Endothelial cell of umbilical vein (primary cell): ENCODE results near the gene COPB1. TPM values are rescaled to one million over a fixed set of nuclear protein-coding genes. Genes with fewer than 3 reads are reported as not detected.

Experiments
- BruUV-seq: library from RNA; stranded (reverse); fragments of 400-500 nt; replicated peaks from 2 replicates; lab custom pipeline; 2021; lab: Mats Ljungman, UMichigan
- CTCF ChIA-PET: fragments of 300-600, 350-600 bp; sonication (Branson Sonifier 250); formaldehyde crosslinking; loops from one replicate; lab custom pipeline; 2021; ENCODE audit warnings: antibody characterized with exemption, inconsistent platforms; lab: Charles Lee
- POLR2A ChIA-PET: fragments of 300-600, 350-600 bp; sonication (Branson Sonifier 250); formaldehyde crosslinking; loops from one replicate; lab custom pipeline; 2021; ENCODE audit warnings: antibody characterized with exemption, inconsistent platforms; lab: Charles Lee
- DNase-seq: peaks from one replicate; pipeline ENCODE4 v3.0.0-alpha.2; 2011; ENCODE audit warnings: low read depth, low spot score
- FAIRE-seq: peaks from 2 replicates; lab custom pipeline; 2011; peaks lifted over from hg19 to GRCh38; lab: Jason Lieb, UNC
- H2AFZ ChIP-seq: 2 replicates; pipeline ENCODE4 v1.6.0; 2012; ENCODE audit warnings: low read depth, low read length, control low read depth, inconsistent platforms
- H3K27ac ChIP-seq: 2 replicates; pipeline ENCODE4 v1.5.1; 2011; ENCODE audit warnings: low read depth, mild to moderate bottlenecking, control low read depth, low read length, moderate library complexity; ENCODE audit not compliant: insufficient read depth
- H3K27me3 ChIP-seq, 2 experiments: 2 replicates each; pipeline versions ENCODE4 v1.6.0 to v1.6.1; 2011; ENCODE audit warnings: low read length in 2 of 2, mixed read lengths in 1 of 2; ENCODE audit not compliant: control insufficient read depth in 2 of 2, insufficient read depth in 2 of 2
- H3K36me3 ChIP-seq, 2 experiments: 2 replicates in 1 of 2; 3 replicates in 1 of 2; pipeline ENCODE4 v1.5.1; 2011; ENCODE audit warnings: low read length in 2 of 2, mild to moderate bottlenecking in 1 of 2, moderate library complexity in 1 of 2; ENCODE audit not compliant: control insufficient read depth in 2 of 2, insufficient read depth in 2 of 2; ENCODE audit errors: extremely low read depth in 1 of 2
- H3K4me1 ChIP-seq: 3 replicates; pipeline ENCODE4 v1.5.1; 2011; ENCODE audit warnings: mild to moderate bottlenecking, low read length; ENCODE audit not compliant: control insufficient read depth, insufficient read depth; ENCODE audit errors: extremely low read depth
- H3K4me2 ChIP-seq: 2 replicates; pipeline ENCODE4 v1.6.1; 2011; ENCODE audit warnings: low read length, control low read depth, mixed read lengths; ENCODE audit not compliant: insufficient read depth
- H3K4me3 ChIP-seq, 3 experiments: fragments of 200-600 bp in 1 of 3; sonication (generic), shearing (Covaris generic) in 1 of 3; replicated peaks in 1 of 3; 2 replicates each; pipeline ENCODE4 v1.5.1; 2011 to 2016; ENCODE audit warnings: control low read depth in 3 of 3, low read length in 3 of 3, mild to moderate bottlenecking in 2 of 3, inconsistent platforms in 1 of 3, low read depth in 1 of 3, moderate library complexity in 1 of 3; ENCODE audit not compliant: insufficient read depth in 1 of 3
- H3K79me2 ChIP-seq: 2 replicates; pipeline ENCODE4 v1.6.0; 2012; ENCODE audit warnings: low read length, inconsistent platforms; ENCODE audit not compliant: control insufficient read depth, insufficient read depth
- H3K9ac ChIP-seq: replicated peaks from 2 replicates; pipeline ENCODE3; 2011; ENCODE audit warnings: low read length, control low read depth; ENCODE audit not compliant: insufficient read depth; ENCODE audit errors: extremely low read depth
- H3K9me1 ChIP-seq: replicated peaks from 3 replicates; pipeline ENCODE4 v1.6.0; 2011; ENCODE audit warnings: mild to moderate bottlenecking, low read length; ENCODE audit not compliant: control insufficient read depth, insufficient read depth; ENCODE audit errors: extremely low read depth
- H3K9me3 ChIP-seq: replicated peaks from 2 replicates; pipeline ENCODE4 v1.5.1; 2012; ENCODE audit warnings: low read length, inconsistent platforms; ENCODE audit not compliant: control insufficient read depth, insufficient read depth
- H4K20me1 ChIP-seq: replicated peaks from 2 replicates; pipeline ENCODE3; 2011; ENCODE audit warnings: mild to moderate bottlenecking, low read length; ENCODE audit not compliant: control insufficient read depth, insufficient read depth; ENCODE audit errors: extremely low read depth
- EZH2 ChIP-seq: IDR thresholded peaks from 2 replicates; pipeline ENCODE4 v1.6.1; 2012; ENCODE audit warnings: borderline replicate concordance, low read depth, mild to moderate bottlenecking, moderate library complexity, low read length, inconsistent platforms; ENCODE audit not compliant: severe bottlenecking
- GATA2 ChIP-seq: IDR thresholded peaks from 2 replicates; pipeline ENCODE4 v1.7.0; 2011; ENCODE audit warnings: low read depth, mild to moderate bottlenecking, moderate library complexity, mixed read lengths, low read length; ENCODE audit not compliant: insufficient read length, insufficient read depth
- JUN ChIP-seq: IDR thresholded peaks from 2 replicates; pipeline ENCODE4 v1.6.1; 2011; ENCODE audit warnings: borderline replicate concordance, low read depth; ENCODE audit not compliant: insufficient read length, insufficient read depth
- POLR2A ChIP-seq: IDR thresholded peaks from 2 replicates; pipeline ENCODE4 v1.6.1; 2012; ENCODE audit warnings: low read depth, mild to moderate bottlenecking, control low read depth, low read length
- POLR2AphosphoS5 ChIP-seq: IDR thresholded peaks from 2 replicates; pipeline ENCODE4 v1.6.1; 2012; ENCODE audit warnings: low read depth, mild to moderate bottlenecking, control low read depth, low read length, moderate library complexity; ENCODE audit not compliant: insufficient read depth
- dilution Hi-C: fragments of 300-500 bp; cut with MboI; formaldehyde crosslinking; loops from one replicate; pipeline ENCODE4 v1.15.0; 2019; ENCODE audit warnings: low sequenced_read_pairs; ENCODE audit not compliant: extremely low pct_ligation_motif_present
- intact Hi-C: fragments of 100-400 bp; cut with micrococcal nuclease; formaldehyde crosslinking; loops from one replicate; pipeline ENCODE4 v1.10.0; 2022
- polyA plus RNA-seq, 4 experiments: library from polyadenylated mRNA; depleted of rRNA in 3 of 4; stranded (reverse) in 3 of 4; unstranded in 1 of 4; fragments of >200 nt; gene quantifications; 2 replicates each; pipeline versions ENCODE4 v1.2.1 to v1.2.3, GENCODE V29; 2011 to 2012; ENCODE audit warnings: missing spikeins in 1 of 4
- total RNA-seq: library from RNA; stranded (reverse); gene quantifications from 2 replicates; pipeline ENCODE4 v1.2.3, GENCODE V29; 2021
- TF ChIP-seq, protein P1 (sequence below), 2 donors: IDR thresholded peaks; 1 replicate in 1 of 2; 2 replicates in 1 of 2; pipeline ENCODE4 v1.5.1; 2011; ENCODE audit warnings: low read length in 2 of 2, mild to moderate bottlenecking in 2 of 2, moderate library complexity in 2 of 2, control low read depth in 1 of 2, inconsistent platforms in 1 of 2, low read depth in 1 of 2; ENCODE audit not compliant: insufficient read depth in 1 of 2; ENCODE audit errors: extremely low read depth in 1 of 2
- TF ChIP-seq, protein P2 (sequence below): IDR thresholded peaks from 2 replicates; pipeline ENCODE4 v1.6.1; 2011; ENCODE audit not compliant: insufficient read depth, insufficient read length

Gene COPB1
- total and polyA plus RNA-seq, 2 donors (not counting 3 experiments of a cell fraction or from before 2014, with no cell fraction given), result 61.1 to 145 TPM

DNA sequence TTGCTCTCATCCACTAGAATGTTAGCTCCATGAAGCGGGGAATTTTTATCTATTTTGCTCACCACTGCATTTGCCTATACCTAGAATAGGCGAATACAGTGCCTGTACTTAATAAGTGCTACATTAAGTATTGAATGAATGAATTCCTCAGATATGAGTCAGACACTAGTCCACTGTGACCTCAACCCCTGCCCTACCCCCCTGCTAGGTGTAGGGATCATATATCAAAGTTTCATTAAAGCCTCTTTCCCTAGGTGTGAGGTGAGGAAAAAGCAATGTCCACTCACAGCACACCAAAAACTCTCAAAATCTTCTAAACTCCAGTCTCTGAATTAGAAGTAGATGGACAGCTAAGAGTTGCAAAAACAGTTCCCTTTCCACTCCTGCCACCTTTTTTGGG, 30.3 kb upstream of the COPB1 start:
- ChIA-PET CTCF (interaction anchor here (1.2 to 1.4 kb wide), 2 partner anchors 361 to 378 kb away, joined by 3 to 4 read pairs; partner anchors contain the start of gene CYP2R1), POLR2A (no interaction called here)
- BruUV-seq, result no TSS peak
- intact Hi-C loops (no loop called here), dilution Hi-C loops (no loop called here)
- H3K9me1 ChIP-seq, result no peaks in the 10 kb centered on the region
- H3K36me3 ChIP-seq, result no peaks in the 10 kb centered on the region
- no peak overlapping the region for H3K4me2 ChIP-seq
- TF ChIP-seq POLR2AphosphoS5 (no peak), JUN (no peak), EZH2 (no peak)
- no peak overlapping the region for H3K4me3 ChIP-seq
- H3K9ac ChIP-seq, result no peak overlapping the region
- no peaks in the 10 kb centered on the region for H3K79me2 ChIP-seq
- H3K9me3 ChIP-seq, result no peaks in the 10 kb centered on the region
- no peak overlapping the region for H3K27ac ChIP-seq
- no peaks in the 10 kb centered on the region for H4K20me1 ChIP-seq
- FAIRE-seq (no peak), DNase-seq (no peak)
- no peaks in the 10 kb centered on the region for H3K27me3 ChIP-seq
- no peak overlapping the region for H2AFZ ChIP-seq
- no peaks in the 10 kb centered on the region for H3K4me1 ChIP-seq

- no peaks in the 10 kb centered on the region for H3K27me3 ChIP-seq
- no peaks in the 10 kb centered on the region for H3K9me3 ChIP-seq
- no TSS peak for BruUV-seq
- ChIA-PET CTCF (interaction anchor here (1.2 to 1.4 kb wide), 2 partner anchors 362 to 378 kb away, joined by 3 to 4 read pairs; partner anchors contain the start of gene CYP2R1), POLR2A (no interaction called here)
- intact Hi-C loops (no loop called here), dilution Hi-C loops (no loop called here)
- H3K4me3 ChIP-seq, result no peak overlapping the region
- no peaks in the 10 kb centered on the region for H3K9me1 ChIP-seq
- TF ChIP-seq GATA2, result no peak
- TF ChIP-seq JUN, result no peak
- TF ChIP-seq EZH2, result no peak
- TF ChIP-seq, protein P1, sequence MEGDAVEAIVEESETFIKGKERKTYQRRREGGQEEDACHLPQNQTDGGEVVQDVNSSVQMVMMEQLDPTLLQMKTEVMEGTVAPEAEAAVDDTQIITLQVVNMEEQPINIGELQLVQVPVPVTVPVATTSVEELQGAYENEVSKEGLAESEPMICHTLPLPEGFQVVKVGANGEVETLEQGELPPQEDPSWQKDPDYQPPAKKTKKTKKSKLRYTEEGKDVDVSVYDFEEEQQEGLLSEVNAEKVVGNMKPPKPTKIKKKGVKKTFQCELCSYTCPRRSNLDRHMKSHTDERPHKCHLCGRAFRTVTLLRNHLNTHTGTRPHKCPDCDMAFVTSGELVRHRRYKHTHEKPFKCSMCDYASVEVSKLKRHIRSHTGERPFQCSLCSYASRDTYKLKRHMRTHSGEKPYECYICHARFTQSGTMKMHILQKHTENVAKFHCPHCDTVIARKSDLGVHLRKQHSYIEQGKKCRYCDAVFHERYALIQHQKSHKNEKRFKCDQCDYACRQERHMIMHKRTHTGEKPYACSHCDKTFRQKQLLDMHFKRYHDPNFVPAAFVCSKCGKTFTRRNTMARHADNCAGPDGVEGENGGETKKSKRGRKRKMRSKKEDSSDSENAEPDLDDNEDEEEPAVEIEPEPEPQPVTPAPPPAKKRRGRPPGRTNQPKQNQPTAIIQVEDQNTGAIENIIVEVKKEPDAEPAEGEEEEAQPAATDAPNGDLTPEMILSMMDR (IDR thresholded peaks at IDR 0.05; ENCODE audit: extremely low read depth in 1 of 2, insufficient read depth in 1 of 2, low read depth in 1 of 2, low read length in 2 of 2), result no peak
- TF ChIP-seq, protein P2, sequence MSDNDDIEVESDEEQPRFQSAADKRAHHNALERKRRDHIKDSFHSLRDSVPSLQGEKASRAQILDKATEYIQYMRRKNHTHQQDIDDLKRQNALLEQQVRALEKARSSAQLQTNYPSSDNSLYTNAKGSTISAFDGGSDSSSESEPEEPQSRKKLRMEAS, result no peak
- no peak for TF ChIP-seq POLR2A
- no peak for TF ChIP-seq POLR2AphosphoS5
- no peaks in the 10 kb centered on the region for H3K4me1 ChIP-seq
- FAIRE-seq (no peak), DNase-seq (no peak)
- H3K4me2 ChIP-seq, result no peak overlapping the region
- H3K36me3 ChIP-seq, result no peaks in the 10 kb centered on the region
- no peaks in the 10 kb centered on the region for H3K79me2 ChIP-seq
- no peak overlapping the region for H3K9ac ChIP-seq
- H2AFZ ChIP-seq, result no peak overlapping the region
- H4K20me1 ChIP-seq, result no peaks in the 10 kb centered on the region
- H3K27ac ChIP-seq, result no peak overlapping the region
Measured at GRCh38 chr11:14529321-14529720, 29.7 kb upstream of the COPB1 start.
